Panc1 (cell line): ENCODE data around the gene OR10A3. TPM values are rescaled to one million over a fixed set of nuclear protein-coding genes. Genes with fewer than 3 reads are reported as not detected.

Experiments used
- ATAC-seq: fragments of 200-7000 bp; cut with Tn5 transposase; 2 replicates; pipeline ENCODE4 v1.9.1; 2020; ENCODE audit warnings: mild to moderate bottlenecking, moderate library complexity
- BruUV-seq: library from RNA; stranded (reverse); fragments of 400-500 nt; replicated peaks from 2 replicates; lab custom pipeline; 2021; lab: Mats Ljungman, UMichigan
- CTCF ChIA-PET: fragments of 300-600 bp; sonication (Branson Sonifier 250); formaldehyde crosslinking; loops from one replicate; lab custom pipeline; 2022; ENCODE audit warnings: antibody characterized with exemption; lab: Charles Lee
- POLR2A ChIA-PET: fragments of 300-600 bp; sonication (Branson Sonifier 250); formaldehyde crosslinking; loops from one replicate; lab custom pipeline; 2022; ENCODE audit warnings: antibody characterized with exemption; lab: Charles Lee
- DNase-seq: peaks from one replicate; pipeline ENCODE4 v3.0.0-alpha.2; 2010; ENCODE audit warnings: low read depth, low spot score
- H3K27ac ChIP-seq: 2 replicates; pipeline ENCODE4 v1.5.1; 2011; ENCODE audit warnings: mild to moderate bottlenecking, low read length, inconsistent platforms
- H3K27me3 ChIP-seq: fragments of 200-500 bp; sonication (Bioruptor generic); 2 replicates; pipeline ENCODE4 v1.6.0; 2014; ENCODE audit warnings: low read length, inconsistent platforms; ENCODE audit not compliant: control insufficient read depth, insufficient read depth
- H3K36me3 ChIP-seq: fragments of 200-500 bp; sonication (Bioruptor generic); 2 replicates; pipeline ENCODE4 v1.5.1; 2014; ENCODE audit warnings: inconsistent platforms, mild to moderate bottlenecking, low read length, moderate library complexity; ENCODE audit not compliant: control insufficient read depth, insufficient read depth
- H3K4me1 ChIP-seq: 2 replicates; pipeline ENCODE4 v1.5.1; 2011; ENCODE audit warnings: inconsistent platforms, mild to moderate bottlenecking, low read length, moderate library complexity; ENCODE audit not compliant: control insufficient read depth, insufficient read depth
- H3K4me3 ChIP-seq, 2 experiments: 2 replicates each; pipeline ENCODE4 v1.5.1; 2011 to 2012; ENCODE audit warnings: low read depth in 2 of 2, low read length in 2 of 2, mild to moderate bottlenecking in 2 of 2, inconsistent platforms in 1 of 2, moderate library complexity in 1 of 2
- H3K9me3 ChIP-seq: fragments of 200-500 bp; sonication (Bioruptor generic); 2 replicates; pipeline ENCODE4 v1.5.1; 2014; ENCODE audit warnings: low read depth, mild to moderate bottlenecking, inconsistent platforms, low read length, moderate library complexity; ENCODE audit not compliant: control insufficient read depth, insufficient read depth
- POLR2AphosphoS5 ChIP-seq: IDR thresholded peaks from 2 replicates; pipeline ENCODE4 v1.6.1; 2012; ENCODE audit warnings: mild to moderate bottlenecking, low read depth, low read length, moderate library complexity
- SIN3A ChIP-seq: IDR thresholded peaks from 2 replicates; pipeline ENCODE4 v1.6.1; 2012; ENCODE audit warnings: low read depth, mild to moderate bottlenecking, low read length, moderate library complexity, borderline replicate concordance; ENCODE audit not compliant: insufficient read depth
- TCF7L2 ChIP-seq: IDR thresholded peaks from 2 replicates; pipeline ENCODE4 v1.6.1; 2011; ENCODE audit warnings: mild to moderate bottlenecking, low read depth, low read length, inconsistent platforms
- in situ Hi-C: cut with HindIII; loops from 2 replicates; pipeline ENCODE4 v1.10.0; 2016; ENCODE audit warnings: low sequenced_read_pairs, low pct_unique_long_range_greater_than_20kb
- intact Hi-C: fragments of 100-400 bp; cut with micrococcal nuclease; formaldehyde crosslinking; loops from one replicate; pipeline ENCODE4 v1.10.0; 2022; ENCODE audit not compliant: unreplicated experiment
- total RNA-seq: library from RNA; stranded (reverse); gene quantifications from one replicate; pipeline ENCODE4 v1.2.1, GENCODE V29; 2021; ENCODE audit not compliant: unreplicated experiment
- TF ChIP-seq, protein P1 (sequence below), 2 experiments: IDR thresholded peaks; 2 replicates each; pipeline ENCODE4 v1.6.1; 2011 to 2012; ENCODE audit warnings: low read depth in 2 of 2, control low read depth in 1 of 2, low read length in 1 of 2, mild to moderate bottlenecking in 1 of 2, moderate library complexity in 1 of 2; ENCODE audit not compliant: insufficient read depth in 1 of 2
- TF ChIP-seq, protein P2 (sequence below): fragments of 450-650 bp; IDR thresholded peaks from 2 replicates; pipeline ENCODE4 v1.5.1; 2017; ENCODE audit warnings: mild to moderate bottlenecking

The OR10A3 gene
- total RNA-seq, 1 experiment from 2014 or later = not detected

DNA sequence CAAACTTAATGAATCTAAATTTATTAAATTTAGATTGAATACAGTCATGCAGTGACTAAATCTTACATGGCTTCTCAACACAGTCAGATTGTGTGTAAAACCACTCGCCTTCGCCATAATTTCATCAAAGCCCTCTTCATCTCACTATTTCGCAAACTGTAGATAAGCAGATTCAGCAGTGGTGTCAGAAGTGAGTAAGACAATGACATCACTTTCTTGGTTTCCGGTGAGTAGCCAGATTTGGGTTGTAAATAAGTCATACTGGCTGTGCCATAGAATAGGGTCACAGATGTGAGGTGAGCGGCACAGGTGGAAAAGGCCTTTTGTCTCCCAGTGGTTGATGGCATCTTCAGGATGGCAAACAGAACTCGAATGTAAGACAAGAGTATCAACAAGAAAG is 13.9 kb downstream of the OR10A3 start:
- no peaks in the 10 kb centered on the region for H3K36me3 ChIP-seq
- intact Hi-C loops = no loop called here
- ChIA-PET CTCF (no interaction called here), POLR2A (no interaction called here)
- H3K27me3 ChIP-seq = no peaks in the 10 kb centered on the region; the same call in 1 of the 2 replicates
- no TSS peak for BruUV-seq
- in situ Hi-C loops = no loop called here
- 0 out of 2 replicates have a peak, but pooled peaks cover 3% of the 10 kb centered on the region for H3K9me3 ChIP-seq
- no peak for DNase-seq
- no peak overlapping the region for H3K4me3 ChIP-seq
- TF ChIP-seq, protein P1, sequence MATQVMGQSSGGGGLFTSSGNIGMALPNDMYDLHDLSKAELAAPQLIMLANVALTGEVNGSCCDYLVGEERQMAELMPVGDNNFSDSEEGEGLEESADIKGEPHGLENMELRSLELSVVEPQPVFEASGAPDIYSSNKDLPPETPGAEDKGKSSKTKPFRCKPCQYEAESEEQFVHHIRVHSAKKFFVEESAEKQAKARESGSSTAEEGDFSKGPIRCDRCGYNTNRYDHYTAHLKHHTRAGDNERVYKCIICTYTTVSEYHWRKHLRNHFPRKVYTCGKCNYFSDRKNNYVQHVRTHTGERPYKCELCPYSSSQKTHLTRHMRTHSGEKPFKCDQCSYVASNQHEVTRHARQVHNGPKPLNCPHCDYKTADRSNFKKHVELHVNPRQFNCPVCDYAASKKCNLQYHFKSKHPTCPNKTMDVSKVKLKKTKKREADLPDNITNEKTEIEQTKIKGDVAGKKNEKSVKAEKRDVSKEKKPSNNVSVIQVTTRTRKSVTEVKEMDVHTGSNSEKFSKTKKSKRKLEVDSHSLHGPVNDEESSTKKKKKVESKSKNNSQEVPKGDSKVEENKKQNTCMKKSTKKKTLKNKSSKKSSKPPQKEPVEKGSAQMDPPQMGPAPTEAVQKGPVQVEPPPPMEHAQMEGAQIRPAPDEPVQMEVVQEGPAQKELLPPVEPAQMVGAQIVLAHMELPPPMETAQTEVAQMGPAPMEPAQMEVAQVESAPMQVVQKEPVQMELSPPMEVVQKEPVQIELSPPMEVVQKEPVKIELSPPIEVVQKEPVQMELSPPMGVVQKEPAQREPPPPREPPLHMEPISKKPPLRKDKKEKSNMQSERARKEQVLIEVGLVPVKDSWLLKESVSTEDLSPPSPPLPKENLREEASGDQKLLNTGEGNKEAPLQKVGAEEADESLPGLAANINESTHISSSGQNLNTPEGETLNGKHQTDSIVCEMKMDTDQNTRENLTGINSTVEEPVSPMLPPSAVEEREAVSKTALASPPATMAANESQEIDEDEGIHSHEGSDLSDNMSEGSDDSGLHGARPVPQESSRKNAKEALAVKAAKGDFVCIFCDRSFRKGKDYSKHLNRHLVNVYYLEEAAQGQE (IDR thresholded peaks at IDR 0.05; ENCODE audit: insufficient read depth in 1 of 2, low read depth in 2 of 2, low read length in 1 of 2) = no peak
- TF ChIP-seq TCF7L2 (no peak), SIN3A (no peak), POLR2AphosphoS5 (no peak)
- TF ChIP-seq, protein P2, sequence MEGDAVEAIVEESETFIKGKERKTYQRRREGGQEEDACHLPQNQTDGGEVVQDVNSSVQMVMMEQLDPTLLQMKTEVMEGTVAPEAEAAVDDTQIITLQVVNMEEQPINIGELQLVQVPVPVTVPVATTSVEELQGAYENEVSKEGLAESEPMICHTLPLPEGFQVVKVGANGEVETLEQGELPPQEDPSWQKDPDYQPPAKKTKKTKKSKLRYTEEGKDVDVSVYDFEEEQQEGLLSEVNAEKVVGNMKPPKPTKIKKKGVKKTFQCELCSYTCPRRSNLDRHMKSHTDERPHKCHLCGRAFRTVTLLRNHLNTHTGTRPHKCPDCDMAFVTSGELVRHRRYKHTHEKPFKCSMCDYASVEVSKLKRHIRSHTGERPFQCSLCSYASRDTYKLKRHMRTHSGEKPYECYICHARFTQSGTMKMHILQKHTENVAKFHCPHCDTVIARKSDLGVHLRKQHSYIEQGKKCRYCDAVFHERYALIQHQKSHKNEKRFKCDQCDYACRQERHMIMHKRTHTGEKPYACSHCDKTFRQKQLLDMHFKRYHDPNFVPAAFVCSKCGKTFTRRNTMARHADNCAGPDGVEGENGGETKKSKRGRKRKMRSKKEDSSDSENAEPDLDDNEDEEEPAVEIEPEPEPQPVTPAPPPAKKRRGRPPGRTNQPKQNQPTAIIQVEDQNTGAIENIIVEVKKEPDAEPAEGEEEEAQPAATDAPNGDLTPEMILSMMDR = no peak
- no peaks in the 10 kb centered on the region for H3K4me1 ChIP-seq
- H3K27ac ChIP-seq = no peak overlapping the region
- no peak for ATAC-seq

DNA sequence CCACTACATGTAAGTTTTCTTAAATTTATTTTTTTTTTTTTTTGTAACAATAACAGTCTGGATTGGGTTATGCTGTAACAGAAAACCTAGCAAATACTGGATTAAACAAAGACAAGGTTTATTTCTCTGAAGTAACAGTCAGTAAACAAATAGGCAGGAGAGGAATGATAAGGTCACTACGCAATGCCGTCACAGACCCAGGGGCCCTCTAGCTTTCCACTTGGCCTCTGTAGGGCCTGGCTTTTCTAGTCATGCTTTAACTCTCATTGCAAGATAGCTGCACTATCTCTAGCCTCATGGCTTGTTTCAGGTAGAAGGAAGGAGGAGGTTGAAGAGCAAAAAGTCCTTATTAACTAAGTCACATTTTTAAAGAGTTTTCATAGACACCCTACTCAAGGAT is 17.0 kb downstream of the OR10A3 start:
- no peaks in the 10 kb centered on the region for H3K27me3 ChIP-seq
- POLR2A ChIA-PET = no interaction called here
- intact Hi-C loops = no loop called here
- 0 out of 2 replicates have a peak, but pooled peaks cover 3% of the 10 kb centered on the region for H3K9me3 ChIP-seq
- in situ Hi-C loops = no loop called here
- ATAC-seq (no peak), DNase-seq (no peak)
- no peaks in the 10 kb centered on the region for H3K4me1 ChIP-seq
- CTCF ChIA-PET = interaction anchor here (0.6 kb wide), 1 partner anchor 404 kb away, joined by 3 read pairs; no protein-coding TSS in a partner anchor
- BruUV-seq = no TSS peak
- H3K36me3 ChIP-seq = no peaks in the 10 kb centered on the region
- H3K27ac ChIP-seq = no peak overlapping the region
- no peak overlapping the region for H3K4me3 ChIP-seq
- no peak for TF ChIP-seq POLR2AphosphoS5
- TF ChIP-seq, protein P1 (IDR thresholded peaks at IDR 0.05; ENCODE audit: insufficient read depth in 1 of 2, low read depth in 2 of 2, low read length in 1 of 2) = no peak
- no peak for TF ChIP-seq TCF7L2
- TF ChIP-seq, protein P2 = no peak
- TF ChIP-seq SIN3A = no peak
